Measurements from ENCODE around the gene GBX2.

The GBX2 gene

DNA sequence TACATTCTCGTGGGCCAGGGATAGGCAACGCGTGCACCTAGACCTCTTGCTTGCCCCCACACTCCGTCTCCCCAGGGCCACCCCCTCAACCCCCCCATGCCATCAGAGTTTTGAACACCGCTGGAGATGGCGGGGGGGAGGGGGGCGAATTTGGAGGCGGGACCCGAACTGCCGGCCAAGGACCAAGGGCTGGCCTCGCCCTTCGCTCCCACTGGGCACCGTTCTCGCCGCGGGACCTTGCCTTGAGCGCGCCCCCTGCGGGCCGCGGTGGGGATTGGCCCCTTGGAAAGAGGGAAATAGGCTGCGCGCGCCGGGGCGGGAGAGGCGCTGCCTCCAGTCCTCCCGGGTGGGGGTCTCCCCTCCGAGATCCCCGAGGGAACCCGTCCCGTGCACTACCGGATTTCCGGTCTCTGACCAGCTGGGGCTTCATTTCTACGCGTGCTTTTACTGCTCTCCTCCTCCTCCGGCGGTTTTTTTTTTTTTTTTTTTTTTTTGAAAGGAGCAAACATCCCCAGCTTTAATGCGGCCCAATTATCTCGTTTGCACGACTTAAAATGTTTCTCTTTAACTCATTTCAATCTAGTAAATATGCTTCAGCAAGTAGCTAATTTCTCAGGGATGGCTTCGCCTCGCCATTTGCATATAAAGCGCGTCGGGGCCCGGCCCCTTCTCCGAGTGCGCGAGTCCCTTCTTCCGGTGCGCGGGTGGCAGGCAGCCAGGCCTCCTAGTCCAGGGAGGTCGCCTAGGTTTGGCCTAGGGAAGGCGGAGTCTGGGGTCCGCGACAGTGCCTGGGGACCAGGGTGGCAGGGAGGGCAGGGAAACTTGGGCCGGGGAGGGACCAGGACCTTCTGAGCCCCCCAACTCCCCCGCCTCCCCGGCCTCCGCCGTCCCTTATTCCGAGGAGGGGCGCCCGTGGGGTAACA, 10.0 kb upstream of the GBX2 start:
- no peak overlapping the region for H3K9ac ChIP-seq
- peak overlapping the region; percentile 53 for H3K4me2 ChIP-seq
- no peaks in the 10 kb centered on the region for H4K20me1 ChIP-seq (ENCODE audit: insufficient read depth)
- TF ChIP-seq, protein P1, sequence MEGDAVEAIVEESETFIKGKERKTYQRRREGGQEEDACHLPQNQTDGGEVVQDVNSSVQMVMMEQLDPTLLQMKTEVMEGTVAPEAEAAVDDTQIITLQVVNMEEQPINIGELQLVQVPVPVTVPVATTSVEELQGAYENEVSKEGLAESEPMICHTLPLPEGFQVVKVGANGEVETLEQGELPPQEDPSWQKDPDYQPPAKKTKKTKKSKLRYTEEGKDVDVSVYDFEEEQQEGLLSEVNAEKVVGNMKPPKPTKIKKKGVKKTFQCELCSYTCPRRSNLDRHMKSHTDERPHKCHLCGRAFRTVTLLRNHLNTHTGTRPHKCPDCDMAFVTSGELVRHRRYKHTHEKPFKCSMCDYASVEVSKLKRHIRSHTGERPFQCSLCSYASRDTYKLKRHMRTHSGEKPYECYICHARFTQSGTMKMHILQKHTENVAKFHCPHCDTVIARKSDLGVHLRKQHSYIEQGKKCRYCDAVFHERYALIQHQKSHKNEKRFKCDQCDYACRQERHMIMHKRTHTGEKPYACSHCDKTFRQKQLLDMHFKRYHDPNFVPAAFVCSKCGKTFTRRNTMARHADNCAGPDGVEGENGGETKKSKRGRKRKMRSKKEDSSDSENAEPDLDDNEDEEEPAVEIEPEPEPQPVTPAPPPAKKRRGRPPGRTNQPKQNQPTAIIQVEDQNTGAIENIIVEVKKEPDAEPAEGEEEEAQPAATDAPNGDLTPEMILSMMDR (conservative IDR thresholded peaks at IDR 0.05; ENCODE audit: low read depth, low read length) = peak; percentile 82
- H3K27me3 ChIP-seq (ENCODE audit: insufficient read depth, low read depth) = no peaks in the 10 kb centered on the region
- H3K27ac ChIP-seq = no peak overlapping the region
- peak overlapping the region; percentile 75 for H2AFZ ChIP-seq (ENCODE audit: low read depth)
- H3K4me1 ChIP-seq (ENCODE audit: low read depth, poor library complexity, severe bottlenecking) = no peaks in the 10 kb centered on the region
- no peaks in the 10 kb centered on the region for H3K79me2 ChIP-seq (ENCODE audit: insufficient read depth, low read depth)
- no peaks in the 10 kb centered on the region for H3K36me3 ChIP-seq (ENCODE audit: insufficient read depth)
- peak overlapping the region; percentile 71 for H3K4me3 ChIP-seq (IDR thresholded peaks at IDR 0.05; ENCODE audit: insufficient read depth, low read depth, low read length)

DNA sequence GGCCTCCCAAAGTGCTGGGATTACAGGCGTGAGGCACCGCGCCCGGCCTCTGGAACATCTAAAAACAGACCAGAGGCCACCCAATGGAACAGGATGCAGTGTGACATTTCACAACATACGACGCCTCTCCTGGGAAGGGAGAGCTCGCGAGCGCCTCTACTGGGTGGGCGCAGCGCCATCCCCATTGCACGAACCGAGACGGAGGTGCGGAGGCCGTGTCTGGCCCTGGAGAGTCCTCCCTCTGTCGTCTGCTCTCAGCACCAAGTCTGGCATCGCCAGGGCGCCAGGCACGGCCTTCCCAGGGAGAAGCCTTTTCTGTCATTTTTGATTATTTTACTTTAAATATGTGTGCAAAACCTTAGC, 9.4 kb upstream of the GBX2 start:
- Histone ChIP-seq H3K79me2 (ENCODE audit: insufficient read depth, low read depth) (no peaks in the 10 kb centered on the region), H3K9ac (no peak overlapping the region), H3K27ac (no peak overlapping the region), H4K20me1 (ENCODE audit: insufficient read depth) (no peaks in the 10 kb centered on the region), H3K27me3 (ENCODE audit: insufficient read depth, low read depth) (no peaks in the 10 kb centered on the region), H3K4me2 (peak overlapping the region; percentile 53), H3K4me3 (IDR thresholded peaks at IDR 0.05; ENCODE audit: insufficient read depth, low read depth, low read length) (no peak overlapping the region), H3K4me1 (ENCODE audit: low read depth, poor library complexity, severe bottlenecking) (no peaks in the 10 kb centered on the region), H2AFZ (ENCODE audit: low read depth) (peak overlapping the region; percentile 75), H3K36me3 (ENCODE audit: insufficient read depth) (no peaks in the 10 kb centered on the region)
- TF ChIP-seq, protein P1 (conservative IDR thresholded peaks at IDR 0.05; ENCODE audit: low read depth, low read length) = no peak

DNA sequence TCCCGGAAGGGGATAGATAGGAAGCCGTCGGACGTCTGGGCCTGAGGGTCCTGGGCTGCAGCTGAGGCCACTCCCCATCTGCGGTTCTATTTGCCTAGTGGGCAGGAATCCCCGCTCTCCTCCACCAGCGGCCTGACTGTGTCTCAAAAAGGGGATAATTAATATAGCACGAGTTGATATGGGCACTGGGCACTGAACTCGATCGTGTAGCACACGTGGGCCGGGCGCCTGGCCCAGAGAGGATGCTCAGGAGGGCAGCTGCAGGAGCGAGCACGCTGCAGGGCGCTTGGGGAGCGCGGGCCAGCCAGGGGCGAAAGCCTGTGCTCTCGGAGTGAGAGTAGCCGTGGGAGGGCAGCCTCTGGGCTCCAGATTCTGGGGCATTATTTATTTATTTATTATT, 8.8 kb upstream of the GBX2 start:
- no peak overlapping the region for H3K4me2 ChIP-seq
- H3K27me3 ChIP-seq (ENCODE audit: insufficient read depth, low read depth) = no peaks in the 10 kb centered on the region
- no peak overlapping the region for H3K9ac ChIP-seq
- TF ChIP-seq, protein P1 (conservative IDR thresholded peaks at IDR 0.05; ENCODE audit: low read depth, low read length) = no peak
- H3K79me2 ChIP-seq (ENCODE audit: insufficient read depth, low read depth) = no peaks in the 10 kb centered on the region
- H4K20me1 ChIP-seq (ENCODE audit: insufficient read depth) = no peaks in the 10 kb centered on the region
- no peaks in the 10 kb centered on the region for H3K36me3 ChIP-seq (ENCODE audit: insufficient read depth)
- H3K4me3 ChIP-seq (IDR thresholded peaks at IDR 0.05; ENCODE audit: insufficient read depth, low read depth, low read length) = no peak overlapping the region
- no peak overlapping the region for H2AFZ ChIP-seq (ENCODE audit: low read depth)
- H3K27ac ChIP-seq = no peak overlapping the region
- H3K4me1 ChIP-seq (ENCODE audit: low read depth, poor library complexity, severe bottlenecking) = no peaks in the 10 kb centered on the region

DNA sequence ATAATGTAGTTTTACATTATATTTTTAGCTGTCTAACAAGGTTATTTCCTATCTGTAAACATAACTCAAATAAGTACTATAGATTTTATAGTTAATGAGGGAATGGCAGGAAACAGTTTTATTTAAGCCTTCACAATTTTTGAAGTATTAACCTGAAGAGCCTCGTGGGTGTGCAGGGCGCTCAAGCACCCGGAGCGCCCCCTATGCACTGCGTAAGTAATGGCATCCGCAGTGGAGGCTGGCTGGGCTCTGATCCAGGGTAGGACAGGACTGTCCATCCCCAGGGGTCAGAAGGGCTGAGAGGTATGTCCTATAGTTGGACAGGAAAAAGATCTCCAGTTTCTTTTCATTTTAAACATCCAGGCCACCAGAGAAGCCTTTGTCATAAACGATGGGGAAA, 8.2 kb upstream of the GBX2 start:
- Histone ChIP-seq H4K20me1 (ENCODE audit: insufficient read depth) (no peaks in the 10 kb centered on the region), H3K4me1 (ENCODE audit: low read depth, poor library complexity, severe bottlenecking) (no peaks in the 10 kb centered on the region), H3K36me3 (ENCODE audit: insufficient read depth) (no peaks in the 10 kb centered on the region), H2AFZ (ENCODE audit: low read depth) (no peak overlapping the region), H3K79me2 (ENCODE audit: insufficient read depth, low read depth) (no peaks in the 10 kb centered on the region), H3K4me3 (IDR thresholded peaks at IDR 0.05; ENCODE audit: insufficient read depth, low read depth, low read length) (no peak overlapping the region), H3K4me2 (no peak overlapping the region), H3K27me3 (ENCODE audit: insufficient read depth, low read depth) (no peaks in the 10 kb centered on the region), H3K27ac (no peak overlapping the region), H3K9ac (no peak overlapping the region)
- TF ChIP-seq, protein P1 (conservative IDR thresholded peaks at IDR 0.05; ENCODE audit: low read depth, low read length) = peak; percentile 45
